ENCODE data around the gene EIF3CL.
"Not testable (repeated sequence)": the region's sequence is repeated elsewhere in the genome, so short reads cannot be mapped to it uniquely, and the experiment has no call there.

EIF3CL gene

GRCh38 chr16:28362600-28362999, 41.0 kb downstream of the EIF3CL start:
- not testable (repeated sequence) for DNase-seq

- DNase-seq, result not testable (repeated sequence)
Measured at GRCh38 chr16:28338230-28338629, 65.4 kb downstream of the EIF3CL start.

GRCh38 chr16:28336940-28337710, 66.5 kb downstream of the EIF3CL start:
- DNase-seq, result not testable (repeated sequence)

- not testable (repeated sequence) for DNase-seq
Measured at GRCh38 chr16:28335678-28336077, 68.0 kb downstream of the EIF3CL start.

- not testable (repeated sequence) for DNase-seq
Measured at GRCh38 chr16:28332632-28333031, 71.0 kb downstream of the EIF3CL start.

GRCh38 chr16:28330981-28331380, 72.7 kb downstream of the EIF3CL start:
- DNase-seq, result not testable (repeated sequence)

- not testable (repeated sequence) for DNase-seq
Measured at GRCh38 chr16:28330232-28330631, 73.4 kb downstream of the EIF3CL start.
